H1 (cell line): ENCODE results near the gene ATP7B. TPM values are rescaled to one million over a fixed set of nuclear protein-coding genes. Genes with fewer than 3 reads are reported as not detected.

ENCODE experiments used
- CTCF ChIA-PET: fragments of 300-600 bp; sonication (Branson Sonifier 250); formaldehyde crosslinking; loops from one replicate; lab custom pipeline; 2021; ENCODE audit not compliant: partially characterized antibody; lab: Charles Lee
- POLR2A ChIA-PET: fragments of 300-600 bp; sonication (Branson Sonifier 250); formaldehyde crosslinking; loops from one replicate; lab custom pipeline; 2021; ENCODE audit warnings: inconsistent platforms; ENCODE audit not compliant: partially characterized antibody; lab: Charles Lee
- DNase-seq, 2 experiments: peaks; one replicate each; pipeline versions ENCODE4 v3.0.0 to v3.0.0-alpha.2; 2010 to 2022; ENCODE audit warnings: low spot score in 2 of 2, low read depth in 1 of 2, mixed read lengths in 1 of 2
- FAIRE-seq: peaks from 2 replicates; lab custom pipeline; 2011; peaks lifted over from hg19 to GRCh38; lab: Jason Lieb, UNC
- H2AFZ ChIP-seq: 2 replicates; pipeline ENCODE4 v1.8.1; 2012; ENCODE audit warnings: low read length, inconsistent platforms
- H2AK5ac ChIP-seq: 2 replicates; pipeline ENCODE4 v1.6.1; 2013; ENCODE audit warnings: low read depth, low read length
- H2BK120ac ChIP-seq: replicated peaks from 2 replicates; pipeline ENCODE3; 2013; ENCODE audit warnings: low read depth, low read length, inconsistent platforms
- H2BK12ac ChIP-seq: 2 replicates; pipeline ENCODE4 v1.6.1; 2013; ENCODE audit warnings: low read depth, low read length
- H2BK15ac ChIP-seq: 2 replicates; pipeline ENCODE4 v1.6.1; 2013; ENCODE audit warnings: low read length
- H2BK20ac ChIP-seq: 2 replicates; pipeline ENCODE4 v1.6.1; 2013; ENCODE audit warnings: low read length
- H2BK5ac ChIP-seq: 2 replicates; pipeline ENCODE4 v1.6.1; 2013; ENCODE audit warnings: low read depth, low read length
- H3K14ac ChIP-seq: 2 replicates; pipeline ENCODE4 v1.6.1; 2013; ENCODE audit warnings: inconsistent platforms; ENCODE audit not compliant: insufficient read length
- H3K18ac ChIP-seq: 2 replicates; pipeline ENCODE4 v1.6.1; 2013; ENCODE audit warnings: low read length; ENCODE audit errors: extremely low read depth
- H3K23ac ChIP-seq: 2 replicates; pipeline ENCODE4 v1.6.1; 2013; ENCODE audit warnings: inconsistent platforms; ENCODE audit not compliant: insufficient read length
- H3K23me2 ChIP-seq: 2 replicates; pipeline ENCODE4 v1.6.1; 2013; ENCODE audit warnings: low read depth, low read length
- H3K27ac ChIP-seq: 2 replicates; pipeline ENCODE4 v1.6.1; 2011; ENCODE audit warnings: low read depth, low read length, inconsistent platforms
- H3K27me3 ChIP-seq, 4 experiments: replicated peaks in 1 of 4; 1 replicate in 1 of 4; 2 replicates in 3 of 4; pipeline versions ENCODE4 v1.6.1 to v1.8.1; 2011 to 2013; ENCODE audit warnings: low read length in 3 of 4, mild to moderate bottlenecking in 3 of 4, inconsistent platforms in 2 of 4, mixed read lengths in 2 of 4, moderate library complexity in 1 of 4; ENCODE audit not compliant: control insufficient read depth in 3 of 4, insufficient read depth in 3 of 4; ENCODE audit errors: extremely low read depth in 1 of 4
- H3K36me3 ChIP-seq, 4 experiments: 2 replicates each; pipeline versions ENCODE4 v1.6.1 to v1.8.1; 2011 to 2013; ENCODE audit warnings: mild to moderate bottlenecking in 4 of 4, low read length in 3 of 4, moderate library complexity in 2 of 4, control low read depth in 1 of 4, inconsistent platforms in 1 of 4; ENCODE audit not compliant: insufficient read depth in 4 of 4, control insufficient read depth in 2 of 4
- H3K4ac ChIP-seq: replicated peaks from 2 replicates; pipeline ENCODE3; 2013; ENCODE audit warnings: low read length, low read depth, mixed read lengths, inconsistent platforms; ENCODE audit not compliant: insufficient read length
- H3K4me1 ChIP-seq, 4 experiments: replicated peaks in 1 of 4; 1 replicate in 1 of 4; 2 replicates in 3 of 4; pipeline versions ENCODE4 v1.6.1 to v1.8.1; 2011 to 2013; ENCODE audit warnings: low read length in 3 of 4, inconsistent platforms in 2 of 4, mixed read lengths in 1 of 4; ENCODE audit not compliant: insufficient read depth in 4 of 4, control insufficient read depth in 3 of 4
- H3K4me2 ChIP-seq, 2 experiments: 2 replicates each; pipeline versions ENCODE4 v1.6.1 to v1.8.1; 2011 to 2013; ENCODE audit warnings: low read depth in 2 of 2, low read length in 2 of 2, control low read depth in 1 of 2, inconsistent platforms in 1 of 2, mild to moderate bottlenecking in 1 of 2; ENCODE audit not compliant: insufficient read depth in 1 of 2
- H3K4me3 ChIP-seq, 4 experiments: fragments of 200-600, 300-600 bp in 1 of 4; sonication (generic), shearing (Covaris generic), sonication (Bioruptor Twin) in 1 of 4; 2 replicates each; pipeline versions ENCODE4 v1.5.1 to v1.8.1; 2011 to 2016; ENCODE audit warnings: low read length in 4 of 4, low read depth in 3 of 4, control low read depth in 2 of 4, inconsistent platforms in 2 of 4, mild to moderate bottlenecking in 2 of 4, mixed read lengths in 1 of 4, moderate library complexity in 1 of 4; ENCODE audit not compliant: insufficient read depth in 2 of 4; ENCODE audit errors: extremely low read depth in 1 of 4
- H3K56ac ChIP-seq: replicated peaks from 2 replicates; pipeline ENCODE3; 2013; ENCODE audit warnings: low read depth, mild to moderate bottlenecking, mixed read lengths, low read length, inconsistent platforms; ENCODE audit not compliant: insufficient read length
- H3K79me1 ChIP-seq: 2 replicates; pipeline ENCODE4 v1.6.1; 2013; ENCODE audit warnings: low read depth, low read length, control low read depth
- H3K79me2 ChIP-seq, 2 experiments: 2 replicates each; pipeline versions ENCODE4 v1.6.1 to v1.8.1; 2012 to 2013; ENCODE audit warnings: low read length in 2 of 2, mild to moderate bottlenecking in 2 of 2, inconsistent platforms in 1 of 2; ENCODE audit not compliant: insufficient read depth in 2 of 2, control insufficient read depth in 1 of 2
- H3K9ac ChIP-seq, 4 experiments: replicated peaks in 1 of 4; 1 replicate in 1 of 4; 2 replicates in 3 of 4; pipeline versions ENCODE4 v1.6.1 to v1.8.1; 2011 to 2013; ENCODE audit warnings: low read depth in 3 of 4, low read length in 3 of 4, control low read depth in 2 of 4, mild to moderate bottlenecking in 2 of 4, moderate library complexity in 2 of 4, inconsistent platforms in 1 of 4; ENCODE audit errors: extremely low read depth in 1 of 4
- H3K9me3 ChIP-seq, 2 experiments: 2 replicates each; pipeline versions ENCODE4 v1.6.1 to v1.8.1; 2012 to 2013; ENCODE audit warnings: mild to moderate bottlenecking in 2 of 2, moderate library complexity in 2 of 2, control low read depth in 1 of 2, inconsistent platforms in 1 of 2, low read depth in 1 of 2, low read length in 1 of 2, mixed read lengths in 1 of 2; ENCODE audit not compliant: insufficient read depth in 2 of 2
- H4K20me1 ChIP-seq, 2 experiments: replicated peaks in 1 of 2; 2 replicates each; pipeline versions ENCODE3 to v1.8.1; 2011 to 2013; ENCODE audit warnings: inconsistent platforms in 2 of 2, low read length in 2 of 2, mild to moderate bottlenecking in 1 of 2; ENCODE audit not compliant: insufficient read depth in 2 of 2, control insufficient read depth in 1 of 2
- H4K5ac ChIP-seq: 2 replicates; pipeline ENCODE4 v1.6.1; 2013; ENCODE audit warnings: low read length, low read depth, mixed read lengths, inconsistent platforms; ENCODE audit not compliant: insufficient read length
- H4K8ac ChIP-seq: 2 replicates; pipeline ENCODE4 v1.8.0; 2013; ENCODE audit warnings: mild to moderate bottlenecking, moderate library complexity, low read length, inconsistent platforms; ENCODE audit not compliant: insufficient read depth; ENCODE audit errors: extremely low read depth
- H4K91ac ChIP-seq: replicated peaks from 2 replicates; pipeline ENCODE3; 2013; ENCODE audit warnings: low read length, mixed read lengths, inconsistent platforms; ENCODE audit not compliant: insufficient read length
- CEBPB ChIP-seq: IDR thresholded peaks from 2 replicates; pipeline ENCODE4 v1.6.1; 2012; ENCODE audit warnings: low read depth, low read length
- HDAC2 ChIP-seq, 2 experiments: fragments of 300-600 bp in 1 of 2; sonication (generic) in 1 of 2; IDR thresholded peaks; 2 replicates each; pipeline ENCODE4 v1.6.1; 2011 to 2012; ENCODE audit warnings: low read depth in 2 of 2, low read length in 2 of 2, mild to moderate bottlenecking in 2 of 2, moderate library complexity in 2 of 2, borderline replicate concordance in 1 of 2, inconsistent platforms in 1 of 2
- HDAC6 ChIP-seq: IDR thresholded peaks from one replicate; pipeline ENCODE4 v1.7.1; 2012; ENCODE audit warnings: low read depth, mild to moderate bottlenecking, inconsistent platforms, low read length, moderate library complexity
- KDM1A ChIP-seq: fragments of 200-600, 300-600 bp; sonication (generic); IDR thresholded peaks from 2 replicates; pipeline ENCODE4 v1.7.1; 2016; ENCODE audit warnings: mild to moderate bottlenecking, low read length, borderline replicate concordance
- RFX5 ChIP-seq: IDR thresholded peaks from 2 replicates; pipeline ENCODE4 v1.6.1; 2011; ENCODE audit warnings: low read depth, low read length, improper control_type of control experiment, borderline replicate concordance
- SIRT6 ChIP-seq: IDR thresholded peaks from one replicate; pipeline ENCODE4 v1.7.1; 2012; ENCODE audit warnings: low read length, inconsistent platforms
- WGBS, 2 experiments: shearing (Covaris generic) in 1 of 2; methylation state at CpG; one replicate each; pipeline versions ENCODE4 v1.1.6 to v1.1.7; 2013 to 2015; ENCODE audit warnings: low lambda C conversion rate in 2 of 2, mixed read lengths in 2 of 2, inconsistent platforms in 1 of 2, low coverage in 1 of 2, missing lambda C conversion rate in 1 of 2; ENCODE audit not compliant: insufficient replicate concordance in 2 of 2, insufficient coverage in 1 of 2, insufficient read length in 1 of 2; ENCODE audit errors: extremely low coverage in 1 of 2, missing lambda C conversion rate in 1 of 2; 5-methylcytosine and 5-hydroxymethylcytosine counted together
- polyA plus RNA-seq, 7 experiments: library from polyadenylated mRNA; depleted of rRNA in 3 of 7; stranded (reverse) in 5 of 7; unstranded in 2 of 7; fragments of >200 nt in 5 of 7; fragments of 200-250 nt in 2 of 7; gene quantifications; 1 replicate in 5 of 7; 2 replicates in 1 of 7; 4 replicates in 1 of 7; pipeline versions ENCODE4 v1.2.1 to v1.2.3, GENCODE V29; 2011 to 2013; ENCODE audit warnings: missing spikeins in 2 of 7, mixed read lengths in 2 of 7
- total RNA-seq: library from RNA; stranded (reverse); fragmentation: NEBNext Ultra II Directional; extraction: Animal tissue kit (Norgen Biotek cat#: 25700); gene quantifications from 2 replicates; pipeline ENCODE4 v1.2.1, GENCODE V29; 2021
- TF ChIP-seq, protein P1 (sequence below): IDR thresholded peaks from 2 replicates; pipeline ENCODE4 v1.6.1; 2012; ENCODE audit warnings: low read length, inconsistent platforms

The ATP7B gene
- total and polyA plus RNA-seq, 2 of the 8 experiments (the other 6 are each of a cell fraction or from before 2014, with no cell fraction given) = 4.1 to 9.2 TPM

DNA sequence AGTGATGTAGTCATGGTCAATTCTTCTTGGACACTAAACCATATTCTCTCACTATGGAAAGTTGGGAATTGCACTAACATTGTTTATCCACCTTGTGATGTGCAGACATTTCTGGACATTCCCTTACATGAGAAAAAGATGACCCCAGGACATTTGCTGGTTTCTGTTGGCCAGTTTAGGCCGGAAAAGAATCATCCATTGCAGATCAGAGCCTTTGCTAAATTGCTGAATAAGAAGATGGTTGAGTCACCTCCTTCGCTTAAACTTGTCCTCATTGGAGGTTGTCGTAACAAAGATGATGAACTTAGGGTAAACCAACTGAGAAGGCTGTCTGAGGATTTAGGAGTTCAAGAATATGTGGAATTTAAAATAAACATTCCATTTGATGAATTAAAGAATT lies 13.2 kb upstream of the ATP7B start, which contains the start of gene UTP14C:
Gene UTP14C, plus strand, starts transcription at position 211 of the 400 bp plus-strand sequence. CDS start 4,114 bp downstream, outside the sequence.
- no peak within 1 kb of the TSS for H3K4me3 ChIP-seq
- H2BK120ac ChIP-seq = no peak within 1 kb of the TSS
- no peak within 1 kb of the TSS for H2AFZ ChIP-seq
- no peak within 1 kb of the TSS for H3K9ac ChIP-seq
- no peak within 1 kb of the TSS for H3K56ac ChIP-seq
- H3K27ac ChIP-seq = no peak within 1 kb of the TSS
- 87% methylated on average over 3 of the region's 3 CpGs; no CpG with 5 or more reads in 1 of the 2 experiments for WGBS, 2 experiments
- peaks cover 3% of the 10 kb centered on the region; the same call in 1 of the 2 replicates for H3K79me1 ChIP-seq
- H3K4ac ChIP-seq = no peak within 1 kb of the TSS
- H4K8ac ChIP-seq = no peak within 1 kb of the TSS; the same call in 1 of the 2 replicates
- no peak within 1 kb of the TSS for H2BK12ac ChIP-seq
- H3K9me3 ChIP-seq = peaks cover 6 to 8% of the 10 kb centered on the region in 2 experiments; a peak in 2 of 4 replicates
- H3K14ac ChIP-seq = no peak within 1 kb of the TSS
- no peak within 1 kb of the TSS for H2BK5ac ChIP-seq
- peaks cover 0 to 12% of the 10 kb centered on the region in 2 experiments; a peak in 2 of 4 replicates for H3K79me2 ChIP-seq
- no peak within 1 kb of the TSS for H4K91ac ChIP-seq
- H4K5ac ChIP-seq = no peak within 1 kb of the TSS
- H3K18ac ChIP-seq = no peak within 1 kb of the TSS
- no peak within 1 kb of the TSS for H3K4me2 ChIP-seq
- no peak within 1 kb of the TSS for H2BK15ac ChIP-seq
- no peak for DNase-seq
- no peak within 1 kb of the TSS for H2BK20ac ChIP-seq
- no peaks in the 10 kb centered on the region for H4K20me1 ChIP-seq
- H2AK5ac ChIP-seq = no peak within 1 kb of the TSS
- no peaks in the 10 kb centered on the region for H3K23me2 ChIP-seq
- CTCF ChIA-PET = interaction anchor here (0.8 to 1.2 kb wide), 4 partner anchors 8 to 103 kb away, joined by 3 read pairs; partner anchors contain the start of gene ALG11
- no peak within 1 kb of the TSS for H3K23ac ChIP-seq
- TF ChIP-seq RFX5 (no peak), SIRT6 (no peak), HDAC2 (IDR thresholded peaks at IDR 0.05; ENCODE audit: borderline replicate concordance in 1 of 2, low read depth in 2 of 2, low read length in 2 of 2) (no peak), KDM1A (no peak), HDAC6 (no peak), CEBPB (no peak)
- TF ChIP-seq, protein P1, sequence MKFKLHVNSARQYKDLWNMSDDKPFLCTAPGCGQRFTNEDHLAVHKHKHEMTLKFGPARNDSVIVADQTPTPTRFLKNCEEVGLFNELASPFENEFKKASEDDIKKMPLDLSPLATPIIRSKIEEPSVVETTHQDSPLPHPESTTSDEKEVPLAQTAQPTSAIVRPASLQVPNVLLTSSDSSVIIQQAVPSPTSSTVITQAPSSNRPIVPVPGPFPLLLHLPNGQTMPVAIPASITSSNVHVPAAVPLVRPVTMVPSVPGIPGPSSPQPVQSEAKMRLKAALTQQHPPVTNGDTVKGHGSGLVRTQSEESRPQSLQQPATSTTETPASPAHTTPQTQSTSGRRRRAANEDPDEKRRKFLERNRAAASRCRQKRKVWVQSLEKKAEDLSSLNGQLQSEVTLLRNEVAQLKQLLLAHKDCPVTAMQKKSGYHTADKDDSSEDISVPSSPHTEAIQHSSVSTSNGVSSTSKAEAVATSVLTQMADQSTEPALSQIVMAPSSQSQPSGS = no peak
- TF ChIP-seq, all 59 proteins: peak for 0
- Histone ChIP-seq H3K27me3 (no peaks in the 10 kb centered on the region), H3K4me1 (no peaks in the 10 kb centered on the region), H3K36me3 (peaks cover 3 to 65% (median 37%) of the 10 kb centered on the region in 4 experiments; a peak in 7 of 8 replicates)
- no peak for FAIRE-seq
- POLR2A ChIA-PET = interaction anchor here (0.9 kb wide), 1 partner anchor 8 kb away, joined by 3 read pairs; no protein-coding TSS in a partner anchor
